HFF-Myc (cell line): ENCODE measurements around the gene C1orf21.

ENCODE experiments used
- DNase-seq: peaks from one replicate; pipeline ENCODE4 v3.0.0-alpha.2; 2011; ENCODE audit warnings: low read depth; ENCODE audit errors: extremely low read depth
- H3K4me3 ChIP-seq: replicated peaks from 2 replicates; pipeline ENCODE4 v1.5.1; 2011; ENCODE audit warnings: low read depth, mild to moderate bottlenecking, control low read depth, low read length
- CTCF ChIP-seq: IDR thresholded peaks from 2 replicates; pipeline ENCODE4 v1.5.1; 2012; ENCODE audit warnings: mild to moderate bottlenecking, low read depth, low read length, control low read depth; ENCODE audit errors: missing control alignments

The C1orf21 gene

GRCh38 chr1:184583849-184584248 is 197.0 kb downstream of the C1orf21 start:
- no peak overlapping the region for H3K4me3 ChIP-seq
- no peak for TF ChIP-seq CTCF
- DNase-seq = no peak

GRCh38 chr1:184588701-184589100 is 201.9 kb downstream of the C1orf21 start:
- H3K4me3 ChIP-seq = no peak overlapping the region
- DNase-seq = no peak
- no peak for TF ChIP-seq CTCF

DNA sequence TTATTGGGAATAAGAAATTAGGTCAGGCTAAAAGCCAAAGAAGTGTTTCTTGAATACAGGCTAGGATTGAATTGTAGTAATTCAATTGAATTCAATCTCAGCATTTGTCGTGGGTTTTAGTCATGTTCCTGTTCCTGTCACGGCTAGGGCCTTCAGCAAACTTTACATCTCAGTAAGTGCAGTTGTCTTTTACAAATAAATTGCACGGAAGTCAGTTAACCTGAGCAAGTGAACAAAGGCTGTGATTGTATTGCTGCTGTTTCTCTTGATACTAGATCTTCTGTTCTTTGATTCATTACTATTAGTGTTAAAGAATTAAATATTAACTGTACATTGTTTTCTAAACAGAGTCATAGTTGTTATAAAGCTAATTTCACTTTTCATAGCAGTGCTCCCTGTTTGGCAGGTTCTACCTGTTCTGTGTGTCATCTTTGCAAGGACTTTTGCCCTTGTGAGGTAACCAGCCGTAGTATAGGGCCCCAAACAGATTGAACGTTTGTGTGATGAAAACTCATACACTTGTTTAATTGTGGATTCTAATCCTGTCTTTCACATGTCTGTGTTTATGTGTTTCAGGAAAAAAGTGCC is 203.4 kb downstream of the C1orf21 start:
- no peak overlapping the region for H3K4me3 ChIP-seq
- no peak for TF ChIP-seq CTCF
- no peak for DNase-seq

DNA sequence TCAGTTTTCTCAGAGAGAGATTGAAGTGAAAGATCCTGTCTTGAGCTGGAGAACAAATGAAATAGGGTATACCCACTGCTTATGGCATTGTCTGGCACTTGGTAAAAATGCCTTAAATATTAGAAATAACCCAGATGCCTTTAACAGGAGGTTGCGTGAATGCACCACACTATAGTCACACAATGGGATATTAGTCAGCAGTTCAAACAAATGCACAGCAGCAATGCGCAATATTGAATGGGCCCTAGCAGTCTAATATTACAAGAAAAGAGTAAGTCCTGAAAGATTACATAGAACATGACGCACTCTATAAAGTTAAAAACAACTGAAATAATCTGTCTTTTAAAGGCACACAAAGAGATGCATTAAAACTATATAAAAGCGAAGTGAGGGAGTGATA is 206.8 kb downstream of the C1orf21 start:
- H3K4me3 ChIP-seq = no peak overlapping the region
- no peak for TF ChIP-seq CTCF
- no peak for DNase-seq

DNA sequence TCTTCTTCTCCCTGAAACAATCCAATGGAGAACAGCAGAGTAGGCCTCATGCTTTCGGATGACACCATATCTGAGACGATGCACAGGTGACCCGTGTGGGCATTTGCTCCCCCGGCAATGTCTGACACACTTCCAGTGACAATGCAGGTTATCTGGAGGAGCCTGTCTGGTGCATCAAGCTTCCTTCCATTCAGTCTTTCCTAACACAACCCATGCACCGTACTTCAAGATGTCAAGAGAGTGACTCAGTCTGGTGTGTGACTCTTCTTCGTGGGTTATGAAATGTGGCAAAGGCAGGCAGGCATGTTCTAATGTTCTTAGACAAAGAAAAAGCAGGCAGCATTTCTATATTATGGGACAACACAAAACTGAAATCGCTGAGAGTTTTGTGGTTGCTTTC is 208.8 kb downstream of the C1orf21 start:
- H3K4me3 ChIP-seq = no peak overlapping the region
- no peak for DNase-seq
- no peak for TF ChIP-seq CTCF

GRCh38 chr1:184596950-184597645 is 210.3 kb downstream of the C1orf21 start:
- no peak for TF ChIP-seq CTCF
- no peak overlapping the region for H3K4me3 ChIP-seq
- DNase-seq = no peak
